ENCODE results near the gene TFCP2.

DNA sequence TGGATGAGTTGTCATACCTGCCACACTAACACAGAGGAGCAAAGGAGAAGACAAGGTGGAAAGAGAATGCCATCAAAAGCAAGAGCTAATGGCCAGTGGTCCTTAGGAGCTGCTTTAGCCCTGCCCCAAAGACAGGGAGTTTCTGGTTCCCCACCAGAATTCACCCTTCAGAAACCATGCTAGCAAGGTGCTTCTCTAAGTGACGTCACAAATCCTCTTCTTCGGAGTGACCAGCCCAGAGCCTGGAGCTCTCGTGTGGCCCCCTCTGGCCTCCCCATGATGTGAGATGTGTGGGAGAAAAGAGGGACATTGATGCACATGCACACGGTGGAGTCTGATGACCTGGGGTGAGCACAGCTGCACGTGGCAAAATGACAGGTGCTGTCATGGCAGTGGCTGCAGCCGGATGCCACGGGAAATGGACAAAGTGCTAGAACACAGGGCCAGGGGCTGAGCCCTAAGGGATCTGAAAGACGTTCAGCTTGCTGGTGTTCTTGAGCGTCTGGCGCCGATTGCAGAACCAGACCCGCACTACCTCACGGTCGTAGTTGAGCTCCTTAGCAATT is 16.9 kb upstream of the TFCP2 start:
- TF ChIP-seq TGIF2 (CRISPR knock-in tag; IDR thresholded peaks at IDR 0.05) = no peak
- TF ChIP-seq ZNF496 (CRISPR knock-in tag; IDR thresholded peaks at IDR 0.05; ENCODE audit: insufficient replicate concordance) = no peak
- TF ChIP-seq ZNF335 (CRISPR knock-in tag; IDR thresholded peaks at IDR 0.05) = no peak
- TF ChIP-seq, protein P1, sequence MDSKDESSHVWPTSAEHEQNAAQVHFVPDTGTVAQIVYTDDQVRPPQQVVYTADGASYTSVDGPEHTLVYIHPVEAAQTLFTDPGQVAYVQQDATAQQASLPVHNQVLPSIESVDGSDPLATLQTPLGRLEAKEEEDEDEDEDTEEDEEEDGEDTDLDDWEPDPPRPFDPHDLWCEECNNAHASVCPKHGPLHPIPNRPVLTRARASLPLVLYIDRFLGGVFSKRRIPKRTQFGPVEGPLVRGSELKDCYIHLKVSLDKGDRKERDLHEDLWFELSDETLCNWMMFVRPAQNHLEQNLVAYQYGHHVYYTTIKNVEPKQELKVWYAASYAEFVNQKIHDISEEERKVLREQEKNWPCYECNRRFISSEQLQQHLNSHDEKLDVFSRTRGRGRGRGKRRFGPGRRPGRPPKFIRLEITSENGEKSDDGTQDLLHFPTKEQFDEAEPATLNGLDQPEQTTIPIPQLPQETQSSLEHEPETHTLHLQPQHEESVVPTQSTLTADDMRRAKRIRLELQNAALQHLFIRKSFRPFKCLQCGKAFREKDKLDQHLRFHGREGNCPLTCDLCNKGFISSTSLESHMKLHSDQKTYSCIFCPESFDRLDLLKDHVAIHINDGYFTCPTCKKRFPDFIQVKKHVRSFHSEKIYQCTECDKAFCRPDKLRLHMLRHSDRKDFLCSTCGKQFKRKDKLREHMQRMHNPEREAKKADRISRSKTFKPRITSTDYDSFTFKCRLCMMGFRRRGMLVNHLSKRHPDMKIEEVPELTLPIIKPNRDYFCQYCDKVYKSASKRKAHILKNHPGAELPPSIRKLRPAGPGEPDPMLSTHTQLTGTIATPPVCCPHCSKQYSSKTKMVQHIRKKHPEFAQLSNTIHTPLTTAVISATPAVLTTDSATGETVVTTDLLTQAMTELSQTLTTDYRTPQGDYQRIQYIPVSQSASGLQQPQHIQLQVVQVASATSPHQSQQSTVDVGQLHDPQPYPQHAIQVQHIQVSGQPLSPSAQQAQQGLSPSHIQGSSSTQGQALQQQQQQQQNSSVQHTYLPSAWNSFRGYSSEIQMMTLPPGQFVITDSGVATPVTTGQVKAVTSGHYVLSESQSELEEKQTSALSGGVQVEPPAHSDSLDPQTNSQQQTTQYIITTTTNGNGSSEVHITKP (CRISPR knock-in tag; IDR thresholded peaks at IDR 0.05; ENCODE audit: low read depth) = no peak
- no peak for TF ChIP-seq EZH2 (conservative IDR thresholded peaks at IDR 0.05; ENCODE audit: low read depth, low read length)
- no peak for TF ChIP-seq SRF (IDR thresholded peaks at IDR 0.05; ENCODE audit: low read depth, low read length)
- TF ChIP-seq, protein P2, sequence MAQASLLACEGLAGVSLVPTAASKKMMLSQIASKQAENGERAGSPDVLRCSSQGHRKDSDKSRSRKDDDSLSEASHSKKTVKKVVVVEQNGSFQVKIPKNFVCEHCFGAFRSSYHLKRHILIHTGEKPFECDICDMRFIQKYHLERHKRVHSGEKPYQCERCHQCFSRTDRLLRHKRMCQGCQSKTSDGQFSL (CRISPR knock-in tag; IDR thresholded peaks at IDR 0.05) = no peak
- no peak for TF ChIP-seq RAD21 (CRISPR knock-in tag; IDR thresholded peaks at IDR 0.05)
- no peak for TF ChIP-seq ZNF274 (CRISPR knock-in tag; IDR thresholded peaks at IDR 0.05)
- TF ChIP-seq, protein P3, sequence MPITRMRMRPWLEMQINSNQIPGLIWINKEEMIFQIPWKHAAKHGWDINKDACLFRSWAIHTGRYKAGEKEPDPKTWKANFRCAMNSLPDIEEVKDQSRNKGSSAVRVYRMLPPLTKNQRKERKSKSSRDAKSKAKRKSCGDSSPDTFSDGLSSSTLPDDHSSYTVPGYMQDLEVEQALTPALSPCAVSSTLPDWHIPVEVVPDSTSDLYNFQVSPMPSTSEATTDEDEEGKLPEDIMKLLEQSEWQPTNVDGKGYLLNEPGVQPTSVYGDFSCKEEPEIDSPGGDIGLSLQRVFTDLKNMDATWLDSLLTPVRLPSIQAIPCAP (CRISPR knock-in tag; IDR thresholded peaks at IDR 0.05; ENCODE audit: low read depth) = no peak
- no peak for TF ChIP-seq TCF7L2 (IDR thresholded peaks at IDR 0.05; ENCODE audit: low read depth, low read length)
- TF ChIP-seq, protein P4, sequence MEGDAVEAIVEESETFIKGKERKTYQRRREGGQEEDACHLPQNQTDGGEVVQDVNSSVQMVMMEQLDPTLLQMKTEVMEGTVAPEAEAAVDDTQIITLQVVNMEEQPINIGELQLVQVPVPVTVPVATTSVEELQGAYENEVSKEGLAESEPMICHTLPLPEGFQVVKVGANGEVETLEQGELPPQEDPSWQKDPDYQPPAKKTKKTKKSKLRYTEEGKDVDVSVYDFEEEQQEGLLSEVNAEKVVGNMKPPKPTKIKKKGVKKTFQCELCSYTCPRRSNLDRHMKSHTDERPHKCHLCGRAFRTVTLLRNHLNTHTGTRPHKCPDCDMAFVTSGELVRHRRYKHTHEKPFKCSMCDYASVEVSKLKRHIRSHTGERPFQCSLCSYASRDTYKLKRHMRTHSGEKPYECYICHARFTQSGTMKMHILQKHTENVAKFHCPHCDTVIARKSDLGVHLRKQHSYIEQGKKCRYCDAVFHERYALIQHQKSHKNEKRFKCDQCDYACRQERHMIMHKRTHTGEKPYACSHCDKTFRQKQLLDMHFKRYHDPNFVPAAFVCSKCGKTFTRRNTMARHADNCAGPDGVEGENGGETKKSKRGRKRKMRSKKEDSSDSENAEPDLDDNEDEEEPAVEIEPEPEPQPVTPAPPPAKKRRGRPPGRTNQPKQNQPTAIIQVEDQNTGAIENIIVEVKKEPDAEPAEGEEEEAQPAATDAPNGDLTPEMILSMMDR (CRISPR knock-in tag; IDR thresholded peaks at IDR 0.05) = no peak

Measured in HepG2 (cell line).